ENCODE measurements around the gene CMTM2.

GRCh38 chr16:66590322-66590721 lies 11.1 kb downstream of the CMTM2 start:
- TF ChIP-seq CTCF (IDR thresholded peaks at IDR 0.05; ENCODE audit: insufficient read depth, low read depth, low read length) (no peak), EZH2 (IDR thresholded peaks at IDR 0.05; ENCODE audit: insufficient read depth, low read length) (no peak)
